T-helper 17 cell (primary cell): ENCODE data around the gene ANO4. TPM values are rescaled to one million over a fixed set of nuclear protein-coding genes. Genes with fewer than 3 reads are reported as not detected.

Source experiments
- ATAC-seq: fragments of 150-1000 bp; cut with Tn5 transposase; 2 replicates; pipeline ENCODE4 v1.10.0; 2021; ENCODE audit warnings: mild to moderate bottlenecking, moderate library complexity
- DNase-seq, 3 donors: peaks; one replicate each; pipeline versions ENCODE4 v3.0.0 to v3.0.0-alpha.2; 2020 to 2021
- H3K9me3 ChIP-seq: one replicate; pipeline ENCODE4 v1.7.0; 2013; ENCODE audit warnings: low read length, mild to moderate bottlenecking; ENCODE audit not compliant: control insufficient read depth, poor library complexity, severe bottlenecking
- H3K27ac Mint-ChIP-seq: one replicate; pipeline ENCODE4 v1.8.0; 2022; ENCODE audit warnings: mild to moderate bottlenecking, moderate library complexity, mixed read lengths
- H3K27me3 Mint-ChIP-seq: one replicate; pipeline ENCODE4 v1.8.0; 2022; ENCODE audit warnings: mixed read lengths
- H3K36me3 Mint-ChIP-seq: one replicate; pipeline ENCODE4 v1.8.0; 2022; ENCODE audit warnings: low read depth, mixed read lengths
- H3K4me1 Mint-ChIP-seq: one replicate; pipeline ENCODE4 v1.8.0; 2022; ENCODE audit warnings: mild to moderate bottlenecking, mixed read lengths
- H3K4me3 Mint-ChIP-seq: one replicate; pipeline ENCODE4 v1.8.0; 2022; ENCODE audit warnings: mild to moderate bottlenecking, moderate library complexity, mixed read lengths
- total RNA-seq, 4 donors: library from RNA in 2 of 4; stranded (reverse) in 2 of 4; gene quantifications; one replicate each; pipeline ENCODE4 v1.2.3 and lab custom pipeline; 2022 to 2026

Gene ANO4
- total RNA-seq = not detected
- 0 reads per million in 2 donors for total RNA-seq (lab: John Stamatoyannopoulos, UW)

DNA sequence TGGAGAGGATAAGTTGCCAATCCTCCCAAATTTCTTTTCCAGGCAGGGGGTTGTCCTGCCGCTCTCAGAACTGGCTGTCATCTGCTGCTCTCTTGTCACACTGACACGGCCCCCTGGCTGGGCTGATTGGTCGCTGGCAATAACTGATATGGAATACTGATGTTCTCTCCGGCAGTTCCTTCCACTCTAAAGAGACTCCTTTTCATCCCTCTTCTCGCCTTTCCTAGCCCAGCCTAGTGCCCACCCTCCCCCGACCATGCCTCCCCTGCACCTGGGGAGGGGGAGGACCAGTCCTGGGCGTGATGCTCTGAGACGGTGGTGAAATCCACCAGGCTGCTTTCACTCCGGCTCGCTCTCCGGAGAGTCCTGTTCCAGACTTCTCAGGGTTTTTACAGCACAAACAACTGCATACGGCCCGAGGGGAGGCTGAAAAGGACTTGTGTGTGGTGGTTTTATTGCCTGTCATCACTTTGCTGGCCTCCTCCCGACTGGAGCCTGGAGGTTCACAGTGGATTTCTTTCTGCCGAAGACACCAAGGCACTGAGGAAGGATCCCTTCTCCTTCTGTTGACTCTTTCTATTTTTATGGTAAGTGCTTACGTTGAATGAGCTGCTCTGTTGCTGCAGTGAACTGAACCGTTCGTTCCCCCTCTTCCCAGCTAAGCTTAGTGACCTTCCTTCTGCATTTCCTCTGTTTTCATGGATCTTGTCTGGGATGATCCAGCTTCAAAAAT, at the start of gene ANO4:
ANO4 (plus strand) TSS at position 336 of the 733 bp plus-strand sequence. CDS start 107,010 bp downstream, outside the sequence.
- Mint-ChIP-seq H3K36me3 (no peaks in the 10 kb centered on the region), H3K27me3 (peaks cover 7% of the 10 kb centered on the region)
- DNase-seq = no peak

DNA sequence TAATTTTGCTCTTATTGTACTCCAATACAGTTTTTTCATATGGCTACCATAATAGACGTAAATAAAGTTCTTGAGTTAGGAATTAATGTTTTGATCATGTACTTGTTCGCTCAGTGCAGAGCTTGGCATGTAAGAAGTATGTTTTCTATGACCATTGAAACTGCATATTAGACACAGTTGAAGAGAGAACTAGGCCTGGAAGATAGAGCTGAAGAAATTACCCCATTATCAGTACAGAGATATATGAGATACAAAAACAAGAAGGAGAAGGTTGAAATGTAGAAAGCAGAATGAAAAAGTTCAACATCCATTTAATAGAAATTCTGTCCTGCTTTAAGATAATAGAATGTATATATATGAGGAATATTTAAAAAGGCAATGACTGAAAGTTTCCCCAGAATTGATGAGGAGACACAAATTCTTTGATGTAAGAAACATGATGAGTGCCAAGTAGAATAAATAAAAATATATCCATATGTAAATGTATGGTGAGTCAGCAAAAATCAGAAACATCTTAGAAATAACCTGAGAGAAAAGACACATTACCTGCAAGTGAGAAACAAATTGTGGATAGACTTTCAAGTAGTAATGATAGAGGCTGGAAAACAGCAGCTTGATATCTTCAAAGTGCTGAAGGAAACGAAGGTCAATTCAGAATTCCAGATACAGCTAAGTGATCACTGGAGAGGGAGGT, 49.1 kb upstream of the ANO4 start:
- Mint-ChIP-seq H3K4me3 (no peak overlapping the region), H3K27ac (no peak overlapping the region), H3K4me1 (no peaks in the 10 kb centered on the region)

More for the DNA sequence above, at the start of gene ANO4:
- Mint-ChIP-seq H3K4me3 (no peak within 1 kb of the TSS), H3K27ac (no peak within 1 kb of the TSS), H3K4me1 (no peaks in the 10 kb centered on the region)
- H3K9me3 ChIP-seq = peaks cover 3% of the 10 kb centered on the region
- no peak for ATAC-seq

DNA sequence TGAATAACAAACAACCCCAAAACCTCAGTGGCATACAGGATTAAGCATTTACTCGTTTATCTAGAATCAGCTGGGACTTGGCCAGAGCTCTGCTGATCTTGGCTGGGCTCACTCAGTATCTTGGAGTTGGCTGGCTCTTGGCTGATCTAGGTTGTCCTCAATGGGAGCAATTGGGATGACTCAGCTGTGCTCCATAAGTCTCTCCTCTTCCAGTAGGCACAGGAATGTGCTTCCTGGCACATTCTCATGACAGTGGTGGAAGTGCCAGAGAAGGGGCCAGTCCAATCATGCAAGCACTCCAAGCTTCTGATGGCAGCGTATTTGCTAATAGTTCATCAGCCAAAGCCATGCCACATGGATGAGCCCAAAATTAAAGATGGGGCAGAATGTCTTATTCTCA, 41.7 kb upstream of the ANO4 start:
- no peak overlapping the region for H3K4me3 Mint-ChIP-seq
- peaks cover 2% of the 10 kb centered on the region for H3K9me3 ChIP-seq
- H3K36me3 Mint-ChIP-seq = no peaks in the 10 kb centered on the region
- no peaks in the 10 kb centered on the region for H3K27me3 Mint-ChIP-seq
- ATAC-seq (no peak), DNase-seq (no peak)
- no peaks in the 10 kb centered on the region for H3K4me1 Mint-ChIP-seq
- H3K27ac Mint-ChIP-seq = no peak overlapping the region

More for the DNA sequence above, 49.1 kb upstream of the ANO4 start:
- no peaks in the 10 kb centered on the region for H3K9me3 ChIP-seq
- ATAC-seq (no peak), DNase-seq (no peak)
- Mint-ChIP-seq H3K27me3 (no peaks in the 10 kb centered on the region), H3K36me3 (no peaks in the 10 kb centered on the region)

DNA sequence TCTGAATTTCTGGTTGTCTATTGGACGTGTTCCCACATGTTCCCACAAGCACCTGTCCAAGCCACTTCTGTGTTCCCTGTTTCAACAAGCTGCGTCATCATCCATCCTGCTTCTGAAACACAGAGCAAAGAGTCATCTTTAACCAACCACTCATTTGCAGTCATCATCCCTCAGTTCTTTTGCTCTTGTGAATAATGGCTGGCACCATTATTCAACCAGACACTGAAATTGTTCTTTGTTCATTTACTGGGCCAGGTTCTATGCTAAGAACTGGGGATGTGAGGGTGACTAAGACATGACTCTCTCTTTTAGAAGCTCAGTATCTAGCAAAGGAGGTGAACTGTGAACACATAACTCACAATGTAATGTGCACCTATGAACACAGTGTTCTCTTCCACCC, 40.7 kb upstream of the ANO4 start:
- DNase-seq (no peak), ATAC-seq (no peak)
- peaks cover 2% of the 10 kb centered on the region for H3K9me3 ChIP-seq

DNA sequence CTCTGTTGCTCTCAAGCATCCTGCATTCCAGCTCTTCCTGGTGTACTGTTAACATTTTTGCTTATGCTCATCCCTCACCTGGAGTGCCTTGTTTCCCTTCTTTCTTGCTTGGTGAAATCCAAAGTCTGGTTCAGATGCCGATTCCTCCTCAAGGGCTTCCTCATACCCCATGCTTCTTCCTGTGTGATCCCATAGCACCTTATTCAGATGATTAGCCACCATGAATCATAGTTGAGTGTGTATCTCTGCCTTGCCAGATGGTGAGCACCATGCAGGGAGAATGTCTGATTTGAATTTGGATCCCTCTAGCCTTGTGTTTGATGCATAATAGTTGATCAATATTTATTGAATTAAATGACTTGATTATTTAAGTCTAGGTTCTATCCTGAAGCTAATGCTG, 39.4 kb upstream of the ANO4 start:
- ATAC-seq = no peak
- peaks cover 2% of the 10 kb centered on the region for H3K9me3 ChIP-seq
- no peak overlapping the region for H3K4me3 Mint-ChIP-seq
- H3K27ac Mint-ChIP-seq = no peak overlapping the region
- no peaks in the 10 kb centered on the region for H3K27me3 Mint-ChIP-seq
- no peaks in the 10 kb centered on the region for H3K36me3 Mint-ChIP-seq
- no peak for DNase-seq
- H3K4me1 Mint-ChIP-seq = no peaks in the 10 kb centered on the region

More for the DNA sequence above, 40.7 kb upstream of the ANO4 start:
- Mint-ChIP-seq H3K4me1 (no peaks in the 10 kb centered on the region), H3K27ac (no peak overlapping the region), H3K27me3 (no peaks in the 10 kb centered on the region), H3K4me3 (no peak overlapping the region), H3K36me3 (no peaks in the 10 kb centered on the region)

DNA sequence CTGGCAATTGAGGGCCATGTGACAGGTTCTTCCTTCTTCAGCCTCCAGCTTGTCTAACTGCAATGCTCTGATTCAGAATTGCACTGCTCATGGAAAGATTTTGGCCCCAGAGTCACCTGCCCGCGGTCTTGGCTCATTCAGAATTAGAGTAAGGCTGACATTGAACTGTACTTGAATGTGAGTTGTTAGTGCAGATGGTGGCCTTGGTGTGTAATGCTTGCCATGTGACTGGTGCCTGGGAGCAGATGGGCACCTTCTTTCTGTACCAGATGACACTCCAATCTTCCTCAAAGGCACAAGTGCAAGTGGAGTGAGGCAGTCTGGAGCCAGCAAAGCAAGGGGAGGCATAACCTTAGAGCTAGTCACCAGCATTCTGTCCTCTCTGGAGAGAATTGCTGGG, 36.5 kb upstream of the ANO4 start:
- Mint-ChIP-seq H3K27me3 (no peaks in the 10 kb centered on the region), H3K36me3 (no peaks in the 10 kb centered on the region), H3K4me3 (no peak overlapping the region), H3K27ac (no peak overlapping the region), H3K4me1 (no peaks in the 10 kb centered on the region)
- DNase-seq (no peak), ATAC-seq (no peak)
- H3K9me3 ChIP-seq = peaks cover 2% of the 10 kb centered on the region

DNA sequence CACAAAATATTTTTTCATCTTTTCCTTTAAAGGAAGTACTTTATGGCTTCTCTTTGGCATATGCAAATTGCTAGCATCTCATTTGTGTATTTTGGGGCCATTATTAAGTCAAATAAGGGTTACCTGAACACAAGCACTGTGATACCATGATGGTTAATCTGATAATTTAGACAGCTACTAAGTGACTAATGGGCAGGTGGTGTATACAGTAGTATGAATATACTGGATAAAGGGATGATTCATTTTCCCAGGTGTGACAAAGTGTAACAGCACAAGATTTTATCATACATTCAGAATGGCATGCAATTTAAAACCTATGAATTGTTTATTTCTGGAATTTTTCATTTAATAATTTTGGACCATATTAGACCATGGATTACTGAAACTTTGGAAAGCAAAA, 27.2 kb upstream of the ANO4 start:
- Mint-ChIP-seq H3K4me3 (no peak overlapping the region), H3K27me3 (no peaks in the 10 kb centered on the region), H3K36me3 (no peaks in the 10 kb centered on the region), H3K4me1 (no peaks in the 10 kb centered on the region), H3K27ac (no peak overlapping the region)
- no peak for DNase-seq
- no peak for ATAC-seq
- peaks cover 3% of the 10 kb centered on the region for H3K9me3 ChIP-seq

DNA sequence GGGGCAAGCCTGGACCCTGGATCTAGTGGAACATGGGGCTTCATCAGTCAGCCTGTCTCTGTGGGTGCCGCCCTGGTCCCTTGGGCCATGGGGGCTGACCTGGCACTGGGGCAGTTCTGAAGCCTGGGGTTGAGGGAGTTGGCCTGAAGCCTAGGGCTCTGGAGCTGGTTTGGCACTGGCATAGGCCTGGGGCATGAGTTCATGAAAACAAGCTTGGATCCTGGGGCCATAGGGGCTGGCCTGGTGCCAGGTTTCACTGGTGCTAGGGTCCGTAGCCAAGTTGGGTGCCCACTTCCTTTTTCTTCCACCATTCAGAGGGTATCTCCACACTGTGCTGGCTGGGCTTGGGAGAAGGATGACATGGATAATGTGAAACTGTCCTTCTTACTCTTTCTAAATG, 26.6 kb upstream of the ANO4 start:
- no peaks in the 10 kb centered on the region for H3K27me3 Mint-ChIP-seq
- H3K27ac Mint-ChIP-seq = no peak overlapping the region
- peaks cover 3% of the 10 kb centered on the region for H3K9me3 ChIP-seq
- H3K4me3 Mint-ChIP-seq = no peak overlapping the region
- DNase-seq (no peak), ATAC-seq (no peak)
- no peaks in the 10 kb centered on the region for H3K36me3 Mint-ChIP-seq
- no peaks in the 10 kb centered on the region for H3K4me1 Mint-ChIP-seq

DNA sequence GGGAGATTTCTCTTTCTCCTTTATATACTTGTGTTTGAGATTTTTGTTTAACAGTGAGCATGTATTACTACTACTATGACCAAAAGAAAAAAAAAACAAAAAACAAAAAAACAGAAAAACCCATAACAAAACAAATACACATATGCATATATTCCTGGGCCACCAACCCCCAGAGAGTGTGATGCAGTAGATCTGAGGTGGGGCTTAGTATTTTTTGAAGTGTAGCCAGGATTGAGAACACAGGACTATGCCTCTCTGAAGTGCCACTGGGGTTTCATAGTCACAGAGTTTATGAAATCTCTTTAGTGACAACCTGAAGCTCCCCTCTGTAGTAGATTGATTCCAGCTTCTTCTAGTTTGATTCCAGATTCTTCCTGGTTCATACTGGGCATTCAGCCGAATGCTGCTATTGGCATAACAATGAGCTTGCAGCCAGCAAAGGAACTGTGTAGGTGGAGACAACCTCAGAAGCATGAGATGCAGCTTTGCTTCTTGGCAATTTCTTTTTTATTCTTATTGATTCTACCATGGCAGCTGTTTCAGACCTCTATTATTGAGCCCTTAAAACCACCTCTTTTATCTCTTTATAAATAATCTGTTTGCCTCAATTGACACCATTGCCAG, 15.5 kb upstream of the ANO4 start:
- no peak overlapping the region for H3K4me3 Mint-ChIP-seq
- H3K27me3 Mint-ChIP-seq = no peaks in the 10 kb centered on the region
- no peaks in the 10 kb centered on the region for H3K36me3 Mint-ChIP-seq
- no peak for ATAC-seq
- no peak for DNase-seq
- no peaks in the 10 kb centered on the region for H3K4me1 Mint-ChIP-seq
- no peaks in the 10 kb centered on the region for H3K9me3 ChIP-seq
- H3K27ac Mint-ChIP-seq = no peak overlapping the region

DNA sequence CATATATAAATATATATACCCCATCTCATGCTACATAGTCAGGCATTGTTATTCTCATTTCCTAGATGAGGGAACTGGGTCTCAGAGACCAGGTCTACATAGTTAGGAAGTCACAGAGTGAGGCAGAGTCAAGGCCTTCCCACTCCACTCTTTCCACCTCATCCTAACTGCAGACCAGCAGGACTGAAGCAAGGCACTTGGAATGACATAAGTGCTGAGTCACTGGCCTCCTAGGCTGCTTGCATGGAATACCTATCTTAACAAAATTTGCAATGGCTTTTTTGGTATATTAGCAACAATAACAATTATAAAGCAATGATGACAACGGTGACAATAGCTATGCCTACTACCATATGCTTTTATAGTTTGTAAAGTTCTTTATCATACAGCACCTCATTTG, 5.4 kb upstream of the ANO4 start:
- H3K27ac Mint-ChIP-seq = no peak overlapping the region
- H3K36me3 Mint-ChIP-seq = no peaks in the 10 kb centered on the region
- H3K4me3 Mint-ChIP-seq = no peak overlapping the region
- no peaks in the 10 kb centered on the region for H3K4me1 Mint-ChIP-seq
- DNase-seq (no peak), ATAC-seq (no peak)
- H3K27me3 Mint-ChIP-seq = no peaks in the 10 kb centered on the region
- peaks cover 3% of the 10 kb centered on the region for H3K9me3 ChIP-seq

DNA sequence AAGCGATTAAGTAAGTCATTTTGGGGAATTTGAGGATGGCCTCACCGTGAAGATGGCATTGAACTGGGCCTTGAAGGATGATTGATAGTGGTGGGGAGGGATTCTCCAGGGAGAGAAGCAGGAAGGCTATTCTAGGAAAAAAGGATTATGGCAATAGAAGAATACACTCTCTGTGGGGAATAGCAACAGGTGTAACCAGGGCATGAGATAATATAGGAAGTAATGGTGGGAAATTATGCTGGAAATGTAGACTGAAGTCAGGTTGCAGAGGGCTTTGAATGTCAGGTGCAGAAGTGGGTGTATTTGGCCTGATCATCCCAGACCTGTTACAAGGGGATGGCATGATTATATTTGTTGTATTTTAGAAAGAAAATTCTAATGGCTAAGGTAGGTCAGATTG, 4.6 kb upstream of the ANO4 start:
- no peaks in the 10 kb centered on the region for H3K36me3 Mint-ChIP-seq
- no peaks in the 10 kb centered on the region for H3K27me3 Mint-ChIP-seq

DNA sequence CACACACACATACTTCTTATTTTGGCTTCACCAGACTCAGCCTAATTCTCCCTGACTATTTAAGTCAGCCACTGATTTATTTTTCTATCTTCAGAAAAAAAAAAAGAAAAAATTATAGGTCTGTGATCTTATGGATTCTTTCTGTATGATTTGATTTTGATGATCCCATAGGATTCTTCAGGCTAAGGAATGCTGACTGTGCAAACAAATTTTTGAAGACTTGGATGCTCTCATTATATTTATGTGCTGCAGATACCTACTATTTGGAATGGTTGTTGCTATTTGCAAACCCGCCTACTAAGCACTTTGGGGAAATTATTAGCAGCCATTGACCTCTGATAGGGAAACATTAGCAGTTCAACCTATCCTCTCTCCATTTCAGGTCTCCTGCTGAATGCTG, 4.0 kb upstream of the ANO4 start:
- no peaks in the 10 kb centered on the region for H3K36me3 Mint-ChIP-seq
- ATAC-seq (no peak), DNase-seq (no peak)
- H3K4me1 Mint-ChIP-seq = no peaks in the 10 kb centered on the region
- no peak overlapping the region for H3K27ac Mint-ChIP-seq
- H3K9me3 ChIP-seq = peaks cover 3% of the 10 kb centered on the region
- peaks cover 5% of the 10 kb centered on the region for H3K27me3 Mint-ChIP-seq
- H3K4me3 Mint-ChIP-seq = no peak overlapping the region

More for the DNA sequence above, 4.6 kb upstream of the ANO4 start:
- H3K9me3 ChIP-seq = peaks cover 3% of the 10 kb centered on the region
- no peak overlapping the region for H3K4me3 Mint-ChIP-seq
- no peak overlapping the region for H3K27ac Mint-ChIP-seq
- H3K4me1 Mint-ChIP-seq = no peaks in the 10 kb centered on the region
- DNase-seq (no peak), ATAC-seq (no peak)

DNA sequence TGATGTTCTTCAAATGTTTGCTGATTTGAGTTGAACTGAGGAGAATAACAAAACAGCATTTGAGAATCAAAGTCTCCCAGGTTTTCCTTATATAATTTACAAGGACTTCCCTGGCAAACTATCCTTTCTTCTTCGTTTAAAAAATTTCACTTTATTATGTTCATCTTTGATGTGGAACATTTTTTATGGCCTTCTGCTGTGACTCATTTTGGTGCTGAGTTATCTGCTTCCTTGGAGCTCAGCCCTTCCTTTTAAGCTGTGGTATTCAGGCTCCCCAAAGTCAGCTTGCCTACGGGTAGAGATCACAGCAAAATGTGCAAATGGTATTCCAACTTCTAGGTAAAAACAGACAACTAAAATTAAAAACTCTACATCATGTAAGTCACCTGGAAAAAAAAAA, 1.4 kb upstream of the ANO4 start:
- peaks cover 3% of the 10 kb centered on the region for H3K9me3 ChIP-seq
- DNase-seq (no peak), ATAC-seq (no peak)
- H3K4me3 Mint-ChIP-seq = no peak overlapping the region
- no peaks in the 10 kb centered on the region for H3K36me3 Mint-ChIP-seq
- no peak overlapping the region for H3K27ac Mint-ChIP-seq
- peaks cover 7% of the 10 kb centered on the region for H3K27me3 Mint-ChIP-seq
- H3K4me1 Mint-ChIP-seq = no peaks in the 10 kb centered on the region
